Measurements from ENCODE around the gene ADARB1. TPM values are rescaled to one million over a fixed set of nuclear protein-coding genes. Genes with fewer than 3 reads are reported as not detected.

ADARB1 gene
- total and polyA plus RNA-seq, 9 of the 15 experiments (the other 6 are each of a cell fraction or from before 2014, with no cell fraction given): 6.7 to 16.0 (median 8.3) TPM

GRCh38 chr21:45176141-45176540 is 101.8 kb downstream of the ADARB1 start:
- no peak overlapping the region for H3K4me3 ChIP-seq
- no peak overlapping the region for H2AFZ ChIP-seq (ENCODE audit: low read depth, low read length)
- no TSS peak for BruUV-seq (replicated peaks)
- in situ Hi-C loops (cut with MboI): no loop called here
- no peak for TF ChIP-seq ZNF263 (CRISPR knock-in tag; IDR thresholded peaks at IDR 0.05; ENCODE audit: borderline replicate concordance)
- no peak for TF ChIP-seq EP400 (IDR thresholded peaks at IDR 0.05)
- TF ChIP-seq KDM2B (CRISPR knock-in tag; IDR thresholded peaks at IDR 0.05): no peak
- no peaks in the 10 kb centered on the region for H3K9me1 ChIP-seq (ENCODE audit: control insufficient read depth, insufficient read depth, low read length)
- CTCF ChIA-PET (ENCODE audit: low intra/inter-chr PET ratio): no interaction called here
- POLR2A ChIA-PET: interaction anchor here (1.0 kb wide), 1 partner anchor 14 kb away, joined by 3 read pairs; no protein-coding TSS in a partner anchor
- WGBS (ENCODE audit: insufficient coverage, low coverage, missing lambda C conversion rate): 47% methylated on average over 16 of the region's 16 CpGs
- FAIRE-seq (no peak), ATAC-seq (no peak), DNase-seq (ENCODE audit: extremely low read depth in 1 of 4, low spot score in 3 of 4) (no peak)
- no peaks in the 10 kb centered on the region for H3K79me2 ChIP-seq (ENCODE audit: control insufficient read depth, insufficient read depth, low read length)
- intact Hi-C loops (cut with micrococcal nuclease): no loop called here
- peaks cover 0 to 3% of the 10 kb centered on the region in 2 experiments; a peak in 1 of 5 replicates for H3K4me1 ChIP-seq (replicated peaks in 1 of 2; ENCODE audit: control insufficient read depth in 2 of 2, insufficient read depth in 2 of 2, low read length in 2 of 2)
- H4K20me1 ChIP-seq (replicated peaks; ENCODE audit: control insufficient read depth, insufficient read depth, low read length): no peaks in the 10 kb centered on the region; the same call in 1 of the 2 replicates
- H3K9ac ChIP-seq (ENCODE audit: insufficient read depth in 1 of 2, low read depth in 2 of 2, low read length in 2 of 2): no peak overlapping the region
- H3K27ac ChIP-seq (ENCODE audit: extremely low read depth, low read depth, low read length): no peak overlapping the region
- no peak overlapping the region for H3K4me2 ChIP-seq (ENCODE audit: insufficient read depth, low read length)
- H3K27me3 ChIP-seq (ENCODE audit: control insufficient read depth in 2 of 2, insufficient read depth in 2 of 2, low read length in 2 of 2): peaks cover 0 to 26% of the 10 kb centered on the region in 2 experiments; a peak in 3 of 5 replicates
- no peaks in the 10 kb centered on the region for H3K9me3 ChIP-seq (replicated peaks; ENCODE audit: control insufficient read depth, insufficient read depth, low read depth, low read length)
- no peaks in the 10 kb centered on the region for H3K36me3 ChIP-seq (ENCODE audit: control insufficient read depth, insufficient read depth, low read length)

GRCh38 chr21:45177039-45177438 is 102.7 kb downstream of the ADARB1 start:
- peaks cover 0 to 32% of the 10 kb centered on the region in 2 experiments; a peak in 3 of 5 replicates for H3K27me3 ChIP-seq (ENCODE audit: control insufficient read depth in 2 of 2, insufficient read depth in 2 of 2, low read length in 2 of 2)
- DNase-seq (ENCODE audit: extremely low read depth in 1 of 4, low spot score in 3 of 4) (no peak), ATAC-seq (peak; percentile 79), FAIRE-seq (no peak)
- POLR2A ChIA-PET: interaction anchor here (0.6 to 1.0 kb wide), 2 partner anchors 9 to 15 kb away, joined by 3 to 4 read pairs; no protein-coding TSS in a partner anchor
- H3K9ac ChIP-seq (ENCODE audit: insufficient read depth in 1 of 2, low read depth in 2 of 2, low read length in 2 of 2): no peak overlapping the region
- H3K9me3 ChIP-seq (replicated peaks; ENCODE audit: control insufficient read depth, insufficient read depth, low read depth, low read length): no peaks in the 10 kb centered on the region
- no peaks in the 10 kb centered on the region for H3K79me2 ChIP-seq (ENCODE audit: control insufficient read depth, insufficient read depth, low read length)
- CTCF ChIA-PET (ENCODE audit: low intra/inter-chr PET ratio): no interaction called here
- H3K4me1 ChIP-seq (replicated peaks in 1 of 2; ENCODE audit: control insufficient read depth in 2 of 2, insufficient read depth in 2 of 2, low read length in 2 of 2): peaks cover 0 to 3% of the 10 kb centered on the region in 2 experiments; a peak in 1 of 5 replicates
- no peak overlapping the region for H3K4me2 ChIP-seq (ENCODE audit: insufficient read depth, low read length)
- no peaks in the 10 kb centered on the region for H3K9me1 ChIP-seq (ENCODE audit: control insufficient read depth, insufficient read depth, low read length)
- 0 out of 2 replicates have a peak overlapping the region, but pooled peaks have one; percentile 4 for H2AFZ ChIP-seq (ENCODE audit: low read depth, low read length)
- intact Hi-C loops (cut with micrococcal nuclease): no loop called here
- WGBS (ENCODE audit: insufficient coverage, low coverage, missing lambda C conversion rate): 26% methylated on average over 6 of the region's 6 CpGs
- H4K20me1 ChIP-seq (replicated peaks; ENCODE audit: control insufficient read depth, insufficient read depth, low read length): no peaks in the 10 kb centered on the region; the same call in 1 of the 2 replicates
- no TSS peak for BruUV-seq (replicated peaks)
- TF ChIP-seq YY1 (IDR thresholded peaks at IDR 0.05; ENCODE audit: borderline replicate concordance in 1 of 3, control insufficient read depth in 1 of 3, extremely low read depth in 1 of 3, insufficient read depth in 3 of 3, insufficient read length in 1 of 3, insufficient replicate concordance in 2 of 3, low read depth in 1 of 3, low read length in 2 of 3): peak in 1 of 3 experiments; percentile 30
- TF ChIP-seq ZBTB5 (IDR thresholded peaks at IDR 0.05): no peak
- no peak overlapping the region for H3K27ac ChIP-seq (ENCODE audit: extremely low read depth, low read depth, low read length)
- in situ Hi-C loops (cut with MboI): no loop called here
- no peak overlapping the region for H3K4me3 ChIP-seq
- H3K36me3 ChIP-seq (ENCODE audit: control insufficient read depth, insufficient read depth, low read length): no peaks in the 10 kb centered on the region

Measured in K562 (cell line).